ENCODE data around the gene PDE4D.

Gene PDE4D

DNA sequence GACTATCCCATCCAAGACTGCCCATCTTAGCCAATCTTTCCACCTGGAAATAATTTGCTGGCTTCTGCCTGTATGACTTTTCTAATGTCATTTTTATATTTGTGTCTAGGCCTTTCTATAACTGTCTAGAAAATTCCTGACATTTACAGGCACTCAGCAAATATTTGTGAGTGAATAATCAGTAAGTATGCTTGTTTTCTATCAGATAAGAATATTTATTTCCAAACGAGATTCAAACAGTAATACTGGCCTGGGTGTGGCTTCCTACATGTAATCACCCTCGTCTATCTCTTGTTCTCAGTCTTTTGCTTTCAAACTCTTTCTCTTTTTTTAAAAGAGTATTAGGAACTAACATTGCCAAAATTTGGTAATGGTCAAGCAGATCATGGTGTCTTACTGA lies 844.4 kb downstream of the PDE4D start:
- DNase-seq: no peak

DNA sequence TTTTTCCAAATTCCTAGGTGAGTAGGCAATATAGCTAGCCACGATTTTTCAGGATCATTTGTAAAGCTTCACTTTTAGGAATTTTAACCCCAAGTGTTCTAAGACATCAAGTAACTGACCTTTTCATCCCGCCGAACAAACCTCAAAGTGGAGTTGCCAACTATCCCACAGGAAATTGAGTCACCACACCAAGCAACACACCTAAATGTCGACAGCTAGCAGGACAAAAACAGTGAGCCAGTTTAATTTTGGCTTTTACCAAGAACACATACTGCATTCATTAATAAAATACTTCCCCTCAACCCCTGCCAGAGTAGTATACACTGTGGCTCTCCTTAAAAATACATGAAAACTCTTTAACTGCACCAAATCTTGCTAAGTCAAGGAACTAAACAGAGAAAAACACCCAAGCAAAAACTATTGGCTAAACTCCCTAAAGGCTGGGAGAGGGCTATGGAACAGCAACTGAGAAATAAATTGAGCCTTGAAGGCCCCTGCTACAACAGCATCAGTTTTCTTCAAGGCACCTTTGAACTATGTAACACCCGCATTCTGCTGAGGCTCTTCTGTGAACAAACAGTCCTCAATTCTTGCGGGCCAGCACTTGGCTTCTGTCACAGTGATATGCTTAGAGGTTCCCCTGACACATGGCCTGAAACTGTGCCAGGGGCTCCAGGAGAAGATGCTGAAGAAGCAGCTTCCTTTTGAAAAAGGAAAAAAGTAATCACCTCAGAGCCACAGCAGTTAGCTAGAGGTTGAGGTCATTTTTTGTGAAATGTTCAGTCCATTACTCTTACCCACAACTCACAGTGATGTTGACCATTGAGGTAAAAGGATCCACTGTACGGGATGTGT lies 851.1 kb downstream of the PDE4D start:
- no peak for DNase-seq

DNA sequence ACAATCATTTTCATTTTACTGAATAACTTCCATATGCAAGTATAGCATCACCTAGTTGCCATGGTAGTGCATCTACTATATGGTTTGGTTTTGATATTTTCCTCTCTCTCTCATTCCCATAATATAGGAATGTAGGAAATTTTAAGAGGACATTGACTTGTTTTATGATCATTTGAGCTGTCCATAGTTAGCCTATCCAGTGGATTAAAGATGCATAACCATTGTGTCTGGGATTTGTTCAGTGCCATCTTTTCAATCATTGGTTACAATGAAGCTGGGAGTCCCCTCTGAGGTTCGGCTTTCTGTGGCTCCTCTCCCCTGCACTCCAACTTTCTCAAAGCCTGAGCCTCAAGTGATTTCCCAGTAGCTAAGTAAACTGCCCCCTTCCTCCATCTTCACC lies 852.2 kb downstream of the PDE4D start:
- no peak for DNase-seq

DNA sequence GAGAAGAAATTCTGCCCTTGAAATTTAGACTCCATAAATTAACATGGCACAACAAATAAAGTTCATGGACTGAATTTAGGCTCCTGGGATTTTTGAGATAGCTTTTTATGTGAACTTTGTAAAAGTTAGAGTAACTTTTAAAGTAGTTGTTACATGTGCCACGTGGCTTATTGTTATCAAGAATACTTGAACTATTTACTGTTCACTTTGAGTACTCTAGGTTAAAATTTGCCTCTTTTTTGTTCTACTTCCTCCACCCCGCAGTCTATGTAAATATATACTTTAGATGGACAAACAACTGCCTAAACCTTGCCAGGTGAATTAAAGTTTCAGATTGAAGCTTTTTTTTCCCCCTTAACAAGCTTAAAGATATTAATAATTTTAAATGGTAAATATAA lies 852.7 kb downstream of the PDE4D start:
- no peak for DNase-seq

DNA sequence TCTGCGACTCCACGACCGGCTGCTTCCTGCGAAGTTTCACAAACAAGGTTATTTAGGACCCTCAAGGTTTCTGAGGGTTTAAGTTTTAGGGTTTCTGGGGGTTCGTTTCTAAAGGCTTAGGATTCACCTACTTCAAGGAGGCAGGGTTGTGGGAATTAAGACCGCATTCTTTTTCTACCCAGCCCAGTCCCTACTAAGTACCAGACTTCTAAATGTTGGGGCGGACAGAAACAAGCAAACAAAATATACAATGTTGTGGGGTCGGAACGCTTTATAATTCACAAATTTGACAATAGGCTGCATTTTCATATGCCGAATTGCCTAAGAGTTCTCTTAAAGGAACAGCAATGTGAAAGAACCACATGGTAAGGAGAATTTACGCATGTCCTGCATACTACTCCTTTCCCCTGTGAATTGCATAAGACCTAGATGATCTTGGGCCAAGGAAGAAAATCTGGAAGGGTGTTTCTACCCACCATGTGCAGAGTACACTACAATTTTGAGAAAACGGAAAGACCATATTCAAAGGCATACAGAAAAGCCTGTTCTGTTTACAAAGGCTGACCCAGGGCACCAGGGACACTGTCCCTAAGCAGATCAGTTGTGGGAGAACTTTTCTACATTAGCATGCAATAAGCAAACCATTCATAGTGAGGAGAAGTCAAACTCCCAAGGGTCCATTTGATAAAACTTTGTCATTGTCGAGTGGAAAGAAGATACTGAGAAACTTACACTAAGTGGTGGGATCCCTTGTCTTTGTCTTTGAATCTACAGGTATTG lies 853.3 kb downstream of the PDE4D start:
- DNase-seq: no peak

DNA sequence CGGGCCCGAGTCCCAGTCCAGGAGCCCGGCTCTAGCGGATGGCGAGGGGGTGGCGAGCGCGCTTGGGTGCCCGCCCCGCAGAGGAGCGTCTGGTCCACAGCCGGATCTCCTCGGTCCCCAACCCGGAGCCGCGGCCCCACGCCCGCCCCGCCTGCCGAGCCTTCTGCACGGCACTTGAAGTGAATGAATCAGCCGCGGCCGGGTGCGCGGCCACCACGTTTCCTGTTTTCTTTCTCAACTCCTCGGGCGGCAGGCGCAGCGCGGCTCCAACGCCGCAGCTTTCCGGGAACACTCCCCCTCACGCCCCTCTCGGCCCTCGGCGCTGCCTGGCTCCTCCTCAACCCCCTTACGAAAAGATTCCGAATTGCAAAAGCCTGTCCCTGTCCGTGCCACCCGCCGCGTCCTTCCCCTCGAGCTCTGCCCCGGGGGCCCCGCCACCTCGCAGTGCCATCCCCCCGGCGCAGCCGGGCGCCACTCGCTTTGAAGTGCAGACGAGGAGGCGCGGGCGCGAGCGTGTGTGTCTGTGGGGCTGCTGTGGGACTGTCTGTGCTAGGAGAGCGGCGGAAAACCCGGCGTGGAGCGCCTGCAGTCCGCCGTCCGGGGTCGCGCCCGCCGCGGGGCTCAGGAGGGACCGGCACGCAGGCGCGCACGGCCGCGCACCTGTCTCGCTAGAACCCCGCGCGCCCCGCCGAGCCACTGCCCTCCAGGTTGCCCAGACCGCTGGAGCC lies 854.1 kb downstream of the PDE4D start:
- peak; percentile 90 for DNase-seq

DNA sequence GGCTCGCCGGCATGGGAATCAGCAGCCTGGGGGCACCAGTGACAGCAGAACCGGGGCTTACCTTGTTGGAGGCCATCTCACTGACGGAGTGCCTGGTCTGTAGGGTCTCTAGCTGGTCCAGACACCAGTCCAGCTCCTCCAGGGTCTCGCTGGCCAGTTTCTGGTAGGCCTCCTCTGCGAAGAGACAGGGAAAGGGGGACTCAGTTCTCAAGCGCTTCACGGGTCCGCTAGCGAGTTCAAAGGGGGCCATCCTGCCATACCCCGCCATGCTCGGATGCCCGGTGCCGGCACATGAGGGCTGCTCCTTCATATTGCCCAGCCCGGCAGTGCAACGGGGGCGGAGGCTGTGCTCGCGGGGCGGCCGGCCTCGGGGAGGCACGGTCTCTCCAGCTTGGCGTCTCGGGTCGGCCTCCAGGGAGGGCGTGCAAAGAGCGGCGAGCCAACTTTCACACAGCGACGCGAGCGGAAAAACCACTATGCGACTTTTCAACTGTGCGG lies 854.7 kb downstream of the PDE4D start:
- peak; percentile 21 for DNase-seq

DNA sequence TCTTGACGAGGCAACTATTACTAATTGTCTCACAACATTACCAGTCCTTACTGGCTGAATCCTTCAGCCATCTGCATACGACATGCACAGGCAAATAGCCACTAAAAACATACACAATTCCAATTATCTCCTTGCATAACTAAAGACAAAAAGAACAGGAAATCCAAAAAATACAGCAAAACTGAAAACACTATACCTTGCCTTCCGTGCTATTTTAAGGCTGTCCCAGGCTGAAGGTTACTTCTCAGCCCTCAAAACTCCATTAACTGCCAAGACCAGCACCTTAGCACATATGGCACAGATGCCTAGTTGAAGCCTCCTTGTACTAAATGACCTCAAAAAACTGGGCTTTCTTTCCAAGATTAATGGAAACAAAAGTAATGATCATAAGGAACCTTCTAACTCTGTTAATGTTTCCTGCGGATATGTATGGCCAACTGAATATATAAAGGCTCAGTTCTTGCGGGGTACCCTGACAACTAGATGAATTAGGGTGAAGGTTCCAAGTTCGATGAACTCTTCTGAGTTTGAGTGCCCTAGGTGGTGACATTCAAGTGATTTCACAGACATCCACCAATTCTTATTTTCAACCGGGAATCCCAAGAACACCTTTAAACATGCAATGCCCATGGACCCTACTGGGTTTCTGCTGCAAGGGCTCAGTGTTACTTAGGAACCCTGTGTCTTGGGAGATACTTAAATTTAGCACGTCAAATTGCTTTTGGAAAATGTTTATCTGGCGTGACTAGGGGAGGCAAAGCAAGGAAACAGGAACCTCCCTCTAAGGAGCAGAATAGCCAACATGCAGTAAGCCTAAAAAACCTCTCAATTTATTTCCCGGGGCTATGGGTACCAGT lies 855.4 kb downstream of the PDE4D start:
- no peak for DNase-seq

DNA sequence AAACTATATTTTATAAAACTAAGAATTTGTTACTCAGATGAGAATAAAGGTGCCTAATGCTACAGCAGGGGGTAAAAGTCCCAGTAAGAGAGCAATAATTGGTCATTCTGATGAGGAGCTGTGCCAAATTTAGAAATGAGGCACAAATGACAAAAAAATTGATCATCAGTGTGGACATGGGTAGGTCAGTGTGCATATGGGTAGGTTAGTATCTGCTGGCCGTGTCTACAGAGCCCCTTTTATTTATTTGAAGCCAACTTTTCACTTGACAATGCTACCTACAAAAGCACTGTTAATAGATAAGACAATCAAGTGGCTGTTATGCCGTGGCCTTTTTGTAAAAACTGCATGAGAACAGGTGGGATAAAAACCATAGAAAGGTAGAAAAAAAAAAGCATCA lies 856.1 kb downstream of the PDE4D start:
- DNase-seq: no peak

DNA sequence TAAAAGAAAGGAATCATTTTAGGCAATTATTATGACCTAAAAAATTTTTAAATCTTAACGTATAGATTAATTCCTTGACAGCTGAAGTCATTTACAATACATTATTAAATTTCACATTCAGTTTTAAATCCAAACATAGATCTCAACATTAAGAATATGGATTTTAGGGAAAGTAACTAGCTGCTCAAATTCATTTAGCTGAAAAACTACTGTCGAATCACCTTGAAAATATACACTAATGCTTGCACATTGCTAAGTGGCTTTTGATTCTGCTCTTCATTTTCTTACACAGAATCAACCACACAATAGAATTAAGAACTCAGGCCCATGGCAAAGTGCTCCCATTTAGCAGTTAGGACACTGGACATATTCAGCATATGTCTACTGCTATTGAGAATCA lies 856.5 kb downstream of the PDE4D start:
- DNase-seq: no peak

DNA sequence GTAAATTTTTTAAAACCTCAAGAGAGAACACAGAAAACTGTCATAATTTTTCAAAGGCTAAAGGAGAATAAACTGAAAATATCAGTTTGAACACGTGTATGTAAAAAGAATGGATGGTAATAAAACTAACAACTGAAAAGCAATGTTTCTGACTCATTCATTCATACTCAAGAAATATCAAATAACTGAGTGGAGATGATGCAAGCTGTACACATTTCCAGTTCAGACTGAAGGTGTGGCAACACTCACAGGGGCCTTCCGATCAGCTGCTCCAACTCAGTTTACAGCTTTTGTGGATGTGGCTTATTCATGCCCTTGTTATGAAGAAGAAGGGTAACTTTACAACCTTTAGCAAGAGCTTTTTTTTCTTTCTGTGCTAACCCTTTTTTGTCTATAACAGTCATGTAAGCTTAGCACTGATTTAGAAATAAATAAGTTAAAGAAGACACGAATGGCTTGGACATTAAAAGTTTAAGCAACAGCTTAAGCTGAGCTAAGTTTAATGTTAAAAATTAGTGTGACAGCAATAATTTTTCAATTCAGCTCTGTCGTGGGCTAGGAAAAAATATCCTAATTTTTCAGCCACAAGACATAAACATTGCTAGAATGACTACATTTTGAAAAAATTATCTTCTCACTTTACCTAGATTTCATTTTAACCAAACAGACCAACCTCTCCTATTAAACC lies 857.1 kb downstream of the PDE4D start:
- peak; percentile 31 for DNase-seq

DNA sequence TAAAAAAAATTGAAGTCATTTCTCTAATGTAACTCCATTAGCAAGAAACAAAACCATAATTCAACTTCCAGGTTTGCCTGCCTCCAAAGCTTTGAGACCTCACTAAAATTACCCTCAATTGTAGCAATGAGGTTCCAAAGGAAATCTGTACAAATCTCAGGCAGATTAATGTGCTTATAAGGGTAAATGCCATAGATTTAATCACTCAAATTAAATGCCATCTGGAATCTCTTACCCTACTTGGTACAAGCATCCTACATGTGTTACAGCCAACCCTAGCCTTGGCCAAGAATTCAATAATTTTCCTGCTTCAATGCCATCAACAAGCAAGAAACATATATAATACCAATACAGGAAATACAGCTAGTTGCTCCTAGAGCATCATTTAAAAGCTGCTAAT lies 857.8 kb downstream of the PDE4D start:
- no peak for DNase-seq

DNA sequence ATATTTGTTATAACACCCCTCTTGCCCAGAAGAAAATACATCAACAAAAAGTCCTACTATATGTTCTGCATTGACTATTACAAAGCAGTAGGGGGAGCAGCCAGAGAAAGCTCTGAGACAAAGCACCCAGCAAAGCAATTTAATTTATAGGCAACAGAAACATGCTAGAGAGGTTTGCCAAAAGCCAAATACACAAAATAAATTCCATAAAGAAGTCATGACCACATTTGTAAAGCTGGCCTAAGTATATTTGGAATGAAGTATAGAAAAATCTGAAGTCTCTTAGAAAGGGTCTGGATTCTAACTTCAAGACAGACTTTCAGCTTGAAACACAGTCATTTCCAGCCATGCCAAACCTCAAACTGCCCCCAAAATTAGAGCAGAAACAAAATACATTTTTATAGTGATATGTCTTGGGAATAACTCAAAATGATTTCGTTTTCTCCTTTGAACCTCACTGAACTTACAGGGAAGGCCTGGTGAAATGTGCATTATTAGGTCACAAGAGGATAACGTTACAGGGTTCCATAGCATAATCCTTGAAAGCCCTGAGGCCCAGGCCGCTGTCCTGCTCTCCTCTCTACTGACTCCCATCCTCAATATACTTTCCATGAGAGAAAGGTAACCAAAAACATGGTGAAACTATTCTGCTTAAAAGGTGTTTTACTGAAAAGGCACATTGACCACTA lies 858.9 kb downstream of the PDE4D start:
- DNase-seq: peak; percentile 31

DNA sequence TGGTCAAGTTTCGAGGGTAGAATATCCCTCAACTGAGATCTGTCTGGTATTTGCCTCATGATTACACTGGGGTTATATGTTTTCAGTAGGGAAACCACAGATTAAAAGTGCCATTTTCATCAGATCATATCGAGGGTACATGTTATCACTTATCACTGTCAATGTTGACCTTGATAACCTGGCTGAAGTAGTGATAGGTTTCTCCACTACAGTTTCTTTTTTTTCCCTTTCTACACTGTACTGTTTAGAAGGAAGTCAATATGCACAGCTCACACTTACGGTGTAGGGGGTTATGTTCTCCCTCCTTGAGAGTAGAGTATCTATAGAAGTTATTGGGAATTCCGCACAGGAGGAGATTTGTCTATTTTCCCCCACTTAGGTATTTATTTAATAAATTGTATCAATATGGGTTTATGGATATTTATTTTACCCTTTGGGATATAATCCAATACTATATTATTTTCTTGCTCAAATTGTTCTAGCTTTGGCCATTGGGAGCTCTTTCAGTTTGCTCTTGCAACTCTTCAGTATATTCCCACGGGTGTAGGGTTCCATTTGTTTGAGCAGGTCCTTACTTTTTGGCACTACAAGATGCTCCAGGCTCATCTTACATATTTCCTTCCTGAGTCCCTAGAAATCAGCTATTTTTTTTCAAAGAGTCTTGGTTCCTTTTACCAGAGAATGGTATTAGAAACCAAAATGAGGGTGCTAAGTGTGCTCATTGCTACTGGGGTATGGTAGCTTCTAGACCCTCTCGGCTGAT lies 866.2 kb downstream of the PDE4D start:
- DNase-seq: no peak

DNA sequence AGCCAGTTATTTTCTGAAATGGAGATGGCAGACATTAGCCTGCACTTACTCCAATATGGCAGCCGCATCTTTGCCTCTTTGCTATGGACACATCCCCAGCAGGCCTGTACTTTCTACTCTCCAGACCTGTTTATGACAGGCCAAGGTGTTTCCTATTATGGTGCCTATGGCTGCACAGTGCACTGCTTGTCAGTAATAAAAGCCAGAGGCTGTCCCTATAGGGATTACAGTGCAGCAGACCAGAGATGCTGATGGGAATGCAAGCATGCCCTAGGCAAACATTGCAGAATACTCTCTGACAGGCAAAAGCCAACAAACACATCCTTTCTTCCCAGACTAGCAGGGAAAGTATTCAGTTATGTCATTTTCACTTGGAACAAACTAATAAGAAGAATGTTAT lies 867.8 kb downstream of the PDE4D start:
- no peak for DNase-seq

DNA sequence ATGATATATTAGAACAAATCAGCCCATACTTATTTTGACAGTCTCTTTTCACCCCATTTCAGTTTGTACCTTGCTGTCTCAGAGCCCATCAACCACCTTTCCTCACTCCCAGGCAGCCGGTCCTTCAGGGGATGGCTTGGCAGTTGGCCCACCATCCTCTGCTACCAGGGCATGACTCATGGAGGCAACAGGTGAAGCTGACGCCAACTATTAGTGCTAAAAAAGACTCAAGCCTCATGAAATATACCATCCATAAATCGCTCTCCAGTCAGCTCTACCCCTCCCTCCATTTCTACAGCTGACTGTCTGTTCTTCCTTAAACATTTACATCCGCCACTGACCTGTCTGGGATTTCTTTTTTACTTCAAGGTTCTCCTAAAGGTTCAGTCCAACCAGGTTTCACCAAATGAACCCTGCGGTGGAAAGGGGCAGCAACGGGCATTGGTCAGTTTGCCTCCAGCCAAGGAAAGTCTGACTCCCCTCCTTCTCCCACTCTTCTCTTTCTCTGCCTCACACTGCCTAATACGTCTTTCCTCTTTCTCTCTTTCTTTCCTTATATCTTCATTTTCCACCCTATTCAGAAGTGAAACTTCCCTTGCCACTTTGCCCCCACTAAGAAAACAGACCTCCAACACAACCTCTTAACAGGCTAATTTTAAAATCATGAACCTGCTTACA lies 871.5 kb downstream of the PDE4D start:
- DNase-seq: no peak

DNA sequence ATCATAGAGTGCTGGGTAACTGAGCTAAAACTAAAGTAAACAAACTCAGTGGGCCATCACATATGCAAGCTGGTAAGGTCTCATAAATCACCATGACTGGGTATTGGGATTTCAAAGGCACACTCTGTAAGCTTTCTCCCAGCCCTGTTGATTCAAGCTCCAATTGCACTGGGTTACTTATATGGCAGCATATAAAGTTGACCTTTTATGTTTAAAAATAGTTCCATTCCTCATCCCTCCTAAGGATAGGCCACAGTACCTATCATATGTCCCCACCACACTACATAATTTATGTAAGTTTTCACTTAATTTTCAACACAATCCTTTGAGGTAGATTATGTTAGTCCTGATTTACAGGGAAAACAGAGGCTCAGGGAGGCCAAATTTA lies 872.2 kb downstream of the PDE4D start:
- no peak for DNase-seq

DNA sequence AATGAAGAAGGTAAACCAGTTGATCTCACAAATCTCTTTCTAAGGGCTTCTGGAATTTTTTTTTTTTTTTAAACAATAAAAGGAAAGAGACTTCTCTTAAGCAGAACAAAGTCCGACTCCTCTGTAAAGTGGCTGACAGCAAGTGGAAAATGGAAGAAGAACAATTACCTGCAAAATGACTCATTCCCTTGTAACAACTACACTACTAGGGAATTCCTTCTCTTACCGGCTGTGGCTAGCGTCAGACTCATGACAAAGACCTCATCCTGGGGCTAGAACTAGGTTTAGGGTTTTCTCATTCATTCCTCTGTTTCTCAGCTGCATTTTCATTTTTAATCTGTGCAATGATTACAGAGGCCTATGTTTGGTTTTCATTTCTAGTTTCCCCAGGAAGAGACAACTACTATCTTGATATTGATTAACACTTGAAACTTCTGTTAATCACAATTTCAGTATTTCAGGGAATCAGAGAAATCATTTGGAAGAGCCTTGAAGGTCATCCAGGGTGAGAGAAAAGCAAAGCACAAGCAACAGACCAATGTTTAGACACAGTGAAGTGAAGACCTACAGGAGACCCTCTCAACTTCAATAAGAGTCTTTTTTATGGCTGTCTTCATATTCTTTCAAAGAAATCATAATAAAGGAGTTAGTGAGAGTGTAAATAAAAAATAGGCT lies 872.8 kb downstream of the PDE4D start:
- DNase-seq: no peak

DNA sequence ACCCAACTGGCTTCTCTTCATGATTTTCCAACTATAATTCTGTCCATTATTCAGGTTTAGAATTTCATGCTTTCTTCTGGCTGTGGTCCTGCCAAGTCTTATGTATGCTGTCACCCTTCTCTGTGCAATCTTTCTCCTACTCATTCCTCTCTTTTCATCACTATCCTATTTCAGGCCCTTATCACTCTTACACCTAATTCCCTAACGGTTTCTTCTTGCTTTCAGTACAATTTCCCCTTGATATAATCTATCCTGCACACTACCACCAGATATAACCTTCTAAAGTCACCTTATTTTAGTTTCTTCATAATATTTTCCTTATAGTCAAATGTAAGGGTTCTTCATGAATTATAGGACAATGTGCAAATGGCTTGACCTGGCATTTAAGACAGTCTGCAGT lies 874.4 kb downstream of the PDE4D start:
- no peak for DNase-seq

Measured in activated gamma-delta T cell treated with Interleukin-2 at 50 U/mL for 16 hours (primary cell).